Measurements from ENCODE around the gene TRIM17. TPM values are rescaled to one million over a fixed set of nuclear protein-coding genes. Genes with fewer than 3 reads are reported as not detected.

Gene TRIM17
- polyA plus RNA-seq, 1 of the 3 experiments (the other 2 are of a cell fraction): 1.6 TPM

DNA sequence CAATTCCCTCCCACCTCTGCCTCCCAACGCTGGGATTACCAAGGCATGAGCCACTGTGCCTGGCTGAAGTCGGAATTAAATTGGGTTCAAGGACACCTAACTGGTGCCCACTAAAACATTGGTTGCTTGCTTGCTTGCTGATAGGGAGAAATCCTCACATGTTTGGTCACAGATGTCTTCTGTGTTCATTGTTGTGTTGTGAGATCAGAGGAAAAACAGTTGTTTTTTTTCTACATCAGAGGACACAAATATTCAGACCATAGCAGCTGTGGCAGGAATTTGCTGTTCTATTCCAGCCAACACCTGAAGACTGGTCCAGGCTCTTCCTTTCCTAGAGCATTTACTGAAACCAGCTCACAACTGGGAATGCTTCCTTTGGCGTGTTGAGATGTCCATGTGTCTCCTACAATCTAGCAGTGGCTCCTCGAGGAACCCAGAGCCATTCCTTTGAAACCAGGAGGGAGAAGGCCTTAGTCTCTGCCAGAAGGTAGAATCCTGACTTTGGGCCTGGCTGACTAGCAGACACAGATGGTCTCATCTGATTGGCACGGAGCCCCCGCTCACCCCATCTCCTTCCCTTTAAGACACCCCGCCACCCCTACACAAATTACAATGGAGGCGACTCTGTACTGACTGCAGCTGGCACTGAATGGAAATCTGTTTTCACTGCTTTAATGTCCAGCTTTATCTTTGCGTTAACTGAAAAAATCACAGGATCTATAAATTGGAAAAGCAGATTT lies 24.3 kb upstream of the TRIM17 start:
- Histone ChIP-seq H4K20me1 (ENCODE audit: insufficient read depth) (no peaks in the 10 kb centered on the region), H3K36me3 (replicated peaks in 1 of 2; ENCODE audit: control insufficient read depth in 1 of 2, insufficient read depth in 2 of 2, low read length in 1 of 2) (no peaks in the 10 kb centered on the region), H3K27ac (ENCODE audit: low read depth in 2 of 2, low read length in 1 of 2) (no peak overlapping the region), H3K9me3 (no peaks in the 10 kb centered on the region), H3K79me2 (ENCODE audit: insufficient read depth) (no peaks in the 10 kb centered on the region), H3K4me1 (ENCODE audit: control insufficient read depth in 1 of 2, insufficient read depth in 2 of 2, low read depth in 1 of 2, low read length in 1 of 2) (peaks cover 0 to 2% of the 10 kb centered on the region in 2 experiments; a peak in 1 of 4 replicates), H3K4me3 (ENCODE audit: low read depth in 2 of 2, low read length in 1 of 2) (no peak overlapping the region), H3F3A (replicated peaks; ENCODE audit: insufficient read depth) (no peaks in the 10 kb centered on the region), H3K4me2 (no peak overlapping the region), H3K9me2 (no peaks in the 10 kb centered on the region), H3K9ac (no peak overlapping the region), H3K27me3 (ENCODE audit: insufficient read depth) (no peaks in the 10 kb centered on the region), H2AFZ (ENCODE audit: low read depth) (no peak overlapping the region)
- CTCF ChIA-PET: interaction anchor here (0.7 to 1.5 kb wide), 4 partner anchors 8 to 59 kb away, joined by 3 to 5 read pairs (median 3); no protein-coding TSS in a partner anchor
- 72% methylated on average over 9 of the region's 9 CpGs for WGBS (ENCODE audit: low lambda C conversion rate)
- TF ChIP-seq RCOR1 (IDR thresholded peaks at IDR 0.05; ENCODE audit: low read length): no peak
- no peak for DNase-seq
- POLR2A ChIA-PET: no interaction called here

DNA sequence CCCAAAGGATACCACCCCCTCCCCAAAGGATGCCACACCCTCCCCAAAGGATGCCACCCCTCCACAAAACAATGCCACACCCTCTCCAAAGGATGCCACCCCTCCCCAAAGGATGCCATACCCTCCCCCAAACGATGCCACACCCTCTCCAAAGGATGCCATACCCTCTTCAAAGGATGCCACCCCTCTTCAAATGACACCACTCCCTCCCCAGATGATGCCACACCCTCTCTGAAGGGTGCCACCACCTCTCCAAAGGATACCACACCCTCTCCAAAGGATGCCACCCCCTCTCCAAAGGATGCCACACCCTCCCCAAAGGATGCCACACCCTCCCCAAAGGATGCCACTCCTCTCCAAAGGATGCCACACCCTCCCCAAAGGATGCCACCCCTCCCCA lies 21.6 kb upstream of the TRIM17 start:
- no peak for DNase-seq
- Histone ChIP-seq H3K4me1 (ENCODE audit: control insufficient read depth in 1 of 2, insufficient read depth in 2 of 2, low read depth in 1 of 2, low read length in 1 of 2) (peaks cover 0 to 2% of the 10 kb centered on the region in 2 experiments; a peak in 1 of 4 replicates), H4K20me1 (ENCODE audit: insufficient read depth) (no peaks in the 10 kb centered on the region), H3K4me2 (no peak overlapping the region), H3K27me3 (ENCODE audit: insufficient read depth) (no peaks in the 10 kb centered on the region), H3K4me3 (ENCODE audit: low read depth in 2 of 2, low read length in 1 of 2) (no peak overlapping the region), H2AFZ (ENCODE audit: low read depth) (no peak overlapping the region), H3K36me3 (replicated peaks in 1 of 2; ENCODE audit: control insufficient read depth in 1 of 2, insufficient read depth in 2 of 2, low read length in 1 of 2) (no peaks in the 10 kb centered on the region), H3K9me3 (no peaks in the 10 kb centered on the region), H3F3A (replicated peaks; ENCODE audit: insufficient read depth) (no peaks in the 10 kb centered on the region), H3K27ac (ENCODE audit: low read depth in 2 of 2, low read length in 1 of 2) (no peak overlapping the region), H3K9ac (no peak overlapping the region), H3K9me2 (no peaks in the 10 kb centered on the region), H3K79me2 (ENCODE audit: insufficient read depth) (no peaks in the 10 kb centered on the region)
- TF ChIP-seq TCF12 (IDR thresholded peaks at IDR 0.05) (no peak), RXRA (IDR thresholded peaks at IDR 0.05; ENCODE audit: borderline replicate concordance, low read depth) (no peak), SIN3A (IDR thresholded peaks at IDR 0.05; ENCODE audit: borderline replicate concordance, low read depth, low read length) (no peak), EZH2phosphoT487 (IDR thresholded peaks at IDR 0.05; ENCODE audit: borderline replicate concordance, low read depth) (no peak), MEF2A (IDR thresholded peaks at IDR 0.05; ENCODE audit: borderline replicate concordance, low read depth) (no peak), RAD21 (IDR thresholded peaks at IDR 0.05; ENCODE audit: low read length) (no peak), NRF1 (IDR thresholded peaks at IDR 0.05; ENCODE audit: low read depth, low read length) (no peak), SMC3 (IDR thresholded peaks at IDR 0.05; ENCODE audit: low read depth, low read length) (no peak), TAF1 (IDR thresholded peaks at IDR 0.05; ENCODE audit: borderline replicate concordance, low read depth, low read length) (no peak), REST (IDR thresholded peaks at IDR 0.05; ENCODE audit: low read depth, low read length) (no peak), GABPA (IDR thresholded peaks at IDR 0.05; ENCODE audit: low read depth) (no peak), USF1 (IDR thresholded peaks at IDR 0.05; ENCODE audit: borderline replicate concordance, low read depth) (no peak)
- TF ChIP-seq, protein P1, sequence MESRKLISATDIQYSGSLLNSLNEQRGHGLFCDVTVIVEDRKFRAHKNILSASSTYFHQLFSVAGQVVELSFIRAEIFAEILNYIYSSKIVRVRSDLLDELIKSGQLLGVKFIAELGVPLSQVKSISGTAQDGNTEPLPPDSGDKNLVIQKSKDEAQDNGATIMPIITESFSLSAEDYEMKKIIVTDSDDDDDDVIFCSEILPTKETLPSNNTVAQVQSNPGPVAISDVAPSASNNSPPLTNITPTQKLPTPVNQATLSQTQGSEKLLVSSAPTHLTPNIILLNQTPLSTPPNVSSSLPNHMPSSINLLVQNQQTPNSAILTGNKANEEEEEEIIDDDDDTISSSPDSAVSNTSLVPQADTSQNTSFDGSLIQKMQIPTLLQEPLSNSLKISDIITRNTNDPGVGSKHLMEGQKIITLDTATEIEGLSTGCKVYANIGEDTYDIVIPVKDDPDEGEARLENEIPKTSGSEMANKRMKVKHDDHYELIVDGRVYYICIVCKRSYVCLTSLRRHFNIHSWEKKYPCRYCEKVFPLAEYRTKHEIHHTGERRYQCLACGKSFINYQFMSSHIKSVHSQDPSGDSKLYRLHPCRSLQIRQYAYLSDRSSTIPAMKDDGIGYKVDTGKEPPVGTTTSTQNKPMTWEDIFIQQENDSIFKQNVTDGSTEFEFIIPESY (IDR thresholded peaks at IDR 0.05; ENCODE audit: borderline replicate concordance, low read depth): no peak
- TF ChIP-seq, protein P2, sequence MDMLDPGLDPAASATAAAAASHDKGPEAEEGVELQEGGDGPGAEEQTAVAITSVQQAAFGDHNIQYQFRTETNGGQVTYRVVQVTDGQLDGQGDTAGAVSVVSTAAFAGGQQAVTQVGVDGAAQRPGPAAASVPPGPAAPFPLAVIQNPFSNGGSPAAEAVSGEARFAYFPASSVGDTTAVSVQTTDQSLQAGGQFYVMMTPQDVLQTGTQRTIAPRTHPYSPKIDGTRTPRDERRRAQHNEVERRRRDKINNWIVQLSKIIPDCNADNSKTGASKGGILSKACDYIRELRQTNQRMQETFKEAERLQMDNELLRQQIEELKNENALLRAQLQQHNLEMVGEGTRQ (IDR thresholded peaks at IDR 0.05; ENCODE audit: borderline replicate concordance, low read depth, low read length): no peak
- 33% methylated on average over 1 of the region's 1 CpG for WGBS (ENCODE audit: low lambda C conversion rate)
- POLR2A ChIA-PET: no interaction called here
- CTCF ChIA-PET: interaction anchor here (0.8 to 1.0 kb wide), 2 partner anchors 16 to 23 kb away, joined by 3 to 4 read pairs; no protein-coding TSS in a partner anchor
